Heart left ventricle (tissue), 16 donors: Measurements from ENCODE around the gene MUC4. TPM values are rescaled to one million over a fixed set of nuclear protein-coding genes. Genes with fewer than 3 reads are reported as not detected.

Experiments used
- ATAC-seq, 4 donors: fragments of 200-7000 bp; cut with Tn5 transposase; one replicate each; pipeline ENCODE4 v1.9.1; 2020 to 2022; ENCODE audit warnings: moderate library complexity in 4 of 4, mild to moderate bottlenecking in 3 of 4, moderate number of reproducible peaks in 1 of 4
- DNase-seq, 5 donors: peaks; one replicate each; pipeline ENCODE4 v3.0.0-alpha.2; 2020
- H3K27ac ChIP-seq, 12 donors: fragments of 200-600 bp; sonication (generic) in 4 of 12; one replicate each; pipeline versions ENCODE4 v1.5.0 to v1.8.0; 2016 to 2022; ENCODE audit warnings: mild to moderate bottlenecking in 2 of 12
- H3K27me3 ChIP-seq, 9 donors: fragments of 200-600 bp; sonication (generic) in 2 of 9; one replicate each; pipeline versions ENCODE4 v1.5.1 to v1.8.0; 2016 to 2022; ENCODE audit warnings: mild to moderate bottlenecking in 3 of 9
- H3K36me3 ChIP-seq, 9 donors: fragments of 200-600 bp; sonication (generic) in 2 of 9; one replicate each; pipeline versions ENCODE4 v1.5.0 to v1.8.0; 2018 to 2022; ENCODE audit warnings: mild to moderate bottlenecking in 2 of 9
- H3K4me1 ChIP-seq, 12 donors: fragments of 200-600 bp; sonication (generic) in 4 of 12; one replicate each; pipeline versions ENCODE4 v1.5.0 to v1.8.0; 2016 to 2022; ENCODE audit warnings: mild to moderate bottlenecking in 3 of 12
- H3K4me3 ChIP-seq, 12 donors: fragments of 200-600 bp; sonication (generic) in 4 of 12; one replicate each; pipeline versions ENCODE4 v1.5.0 to v1.8.0; 2017 to 2022; ENCODE audit warnings: mild to moderate bottlenecking in 9 of 12, moderate library complexity in 4 of 12
- H3K9me3 ChIP-seq, 12 donors: fragments of 200-600 bp; sonication (generic) in 4 of 12; one replicate each; pipeline versions ENCODE4 v1.5.0 to v1.8.0; 2016 to 2022; ENCODE audit warnings: mild to moderate bottlenecking in 1 of 12
- POLR2A ChIP-seq, 2 donors: fragments of 450-650 bp; IDR thresholded peaks; one replicate each; pipeline ENCODE4 v1.6.1; 2017; ENCODE audit warnings: antibody characterized with exemption in 2 of 2, mild to moderate bottlenecking in 2 of 2, moderate library complexity in 2 of 2
- WGBS, 4 donors: extraction: QIAGEN DNeasy Blood & Tissue Kit in 2 of 4; methylation state at CpG; one replicate each; pipeline versions ENCODE4 v1.1.5 to v1.1.7; 2013 to 2018; 5-methylcytosine and 5-hydroxymethylcytosine counted together
- intact Hi-C, 10 donors: fragments of 100-400 bp; cut with DNase I; formaldehyde crosslinking; loops; one replicate each; pipeline versions ENCODE4 v1.11.1 to v1.14.2; 2022
- polyA plus RNA-seq, 2 donors: library from polyadenylated mRNA; stranded (reverse); fragments of 200-250 nt; gene quantifications; one replicate each; pipeline ENCODE4 v1.2.3, GENCODE V29; 2013
- total RNA-seq, 9 donors: library from RNA; depleted of rRNA in 2 of 9; stranded (reverse); fragments of >200 nt in 2 of 9; fragmentation: NEBNext Ultra II Directional in 3 of 9; extraction: Animal tissue kit (Norgen Biotek cat#: 25700) in 3 of 9; gene quantifications; one replicate each; pipeline versions ENCODE4 v1.1.0 to v1.2.4, GENCODE V29; 2016 to 2023
- TF ChIP-seq, protein P1 (sequence below), 12 donors: fragments of 200-600 bp; sonication (generic) in 4 of 12; IDR thresholded peaks; one replicate each; pipeline versions ENCODE4 v1.5.0 to v1.8.0; 2018 to 2022; ENCODE audit warnings: antibody characterized with exemption in 12 of 12, mild to moderate bottlenecking in 5 of 12
- donor health status: ischemic (EF 13 %, LVEDD 7.1; RV severe dilation, severe dysfunction).
- donor health status: healthy with polysubstance abuse.
- donor health status: DM: no; HTN: yes; CAD: no.
- donor health status: DM: no; HTN: no; CAD: no.
- donor health status: ischemic (EF 25% LVEDD 6.9; RV normal size, moderate dysfunction).
- donor health status: ischemic (EF 25% LVEDD 5.7; RV mildly dilated, moderate dysfunction).
- donor health status: healthy.
- donor health status: DM: yes; HTN: yes; CAD: no.
- donor health status: ischemic (EF 35%, LVEDD 5.7; RV mildly dilated, moderate dysfunction).
- donor health status: nonischemic (EF 11% LVEDD 7.7; RV severe dilation, severe dysfunction).
- donor health status: DM: yes; HTN: yes; CAD: no.
- donor health status: PGD.
- donor health status: ischemic (EF 29% LVEDD 5.4; RV normal size, mild dysfunction).
- donor health status: nonischemic (EF 23%, LVEDD 6.1; RV moderate dilation, normal function).

The MUC4 gene
- total and polyA plus RNA-seq, 11 donors: 0.02 to 0.17 (median 0.03) TPM; not detected in 8

DNA sequence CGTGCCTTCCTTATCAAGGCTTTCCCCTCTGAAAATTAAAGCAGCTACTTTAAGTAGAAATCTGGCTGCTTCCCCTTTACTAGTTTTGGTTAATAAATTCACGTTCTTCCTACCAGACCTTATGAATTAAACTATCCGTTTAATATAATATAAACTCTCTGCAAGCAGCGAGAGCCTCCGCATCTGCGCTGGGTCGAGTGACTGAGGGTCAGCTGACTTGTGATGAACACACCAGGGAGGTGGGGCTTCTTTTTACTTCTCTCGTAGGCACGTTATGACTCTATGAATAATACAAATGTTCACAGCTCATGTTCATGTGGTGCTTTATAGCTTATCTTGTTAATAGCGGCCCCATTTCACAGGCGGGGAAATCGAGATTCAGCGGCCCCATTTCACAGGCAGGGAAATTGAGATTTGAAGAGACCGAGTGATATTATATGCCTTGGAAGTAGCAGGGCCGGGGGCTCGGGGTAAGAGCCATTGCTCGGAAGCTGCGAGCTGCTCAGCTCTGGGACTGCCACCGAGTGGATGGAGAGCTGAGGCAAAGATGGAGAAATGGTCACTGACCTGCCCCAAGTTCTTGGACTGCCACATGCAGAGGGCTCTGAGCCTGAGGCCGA, 8.3 kb downstream of the MUC4 start:
- no peaks in the 10 kb centered on the region for H3K9me3 ChIP-seq
- H3K4me1 ChIP-seq: peaks cover 0 to 19% (median 1%) of the 10 kb centered on the region in 12 donors
- peak overlapping the region in 8 of 12 donors; percentile 2 to 45 (median 28) for H3K4me3 ChIP-seq
- H3K27ac ChIP-seq: peak overlapping the region in 3 of 12 donors; percentile 8 to 60 (median 34)
- H3K27me3 ChIP-seq: peaks cover 0 to 5% (median 0%) of the 10 kb centered on the region in 9 donors
- peak in 2 of 4 donors; percentile 49 to 64 for ATAC-seq
- intact Hi-C loops: no loop called here
- 81 to 91% (median 86%) methylated on average over 20 of the region's 20 CpGs for WGBS, 4 donors
- H3K36me3 ChIP-seq: no peaks in the 10 kb centered on the region
- TF ChIP-seq, protein P1, sequence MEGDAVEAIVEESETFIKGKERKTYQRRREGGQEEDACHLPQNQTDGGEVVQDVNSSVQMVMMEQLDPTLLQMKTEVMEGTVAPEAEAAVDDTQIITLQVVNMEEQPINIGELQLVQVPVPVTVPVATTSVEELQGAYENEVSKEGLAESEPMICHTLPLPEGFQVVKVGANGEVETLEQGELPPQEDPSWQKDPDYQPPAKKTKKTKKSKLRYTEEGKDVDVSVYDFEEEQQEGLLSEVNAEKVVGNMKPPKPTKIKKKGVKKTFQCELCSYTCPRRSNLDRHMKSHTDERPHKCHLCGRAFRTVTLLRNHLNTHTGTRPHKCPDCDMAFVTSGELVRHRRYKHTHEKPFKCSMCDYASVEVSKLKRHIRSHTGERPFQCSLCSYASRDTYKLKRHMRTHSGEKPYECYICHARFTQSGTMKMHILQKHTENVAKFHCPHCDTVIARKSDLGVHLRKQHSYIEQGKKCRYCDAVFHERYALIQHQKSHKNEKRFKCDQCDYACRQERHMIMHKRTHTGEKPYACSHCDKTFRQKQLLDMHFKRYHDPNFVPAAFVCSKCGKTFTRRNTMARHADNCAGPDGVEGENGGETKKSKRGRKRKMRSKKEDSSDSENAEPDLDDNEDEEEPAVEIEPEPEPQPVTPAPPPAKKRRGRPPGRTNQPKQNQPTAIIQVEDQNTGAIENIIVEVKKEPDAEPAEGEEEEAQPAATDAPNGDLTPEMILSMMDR (IDR thresholded peaks at IDR 0.05): no peak
- no peak for TF ChIP-seq POLR2A (IDR thresholded peaks at IDR 0.05)
- no peak for DNase-seq

DNA sequence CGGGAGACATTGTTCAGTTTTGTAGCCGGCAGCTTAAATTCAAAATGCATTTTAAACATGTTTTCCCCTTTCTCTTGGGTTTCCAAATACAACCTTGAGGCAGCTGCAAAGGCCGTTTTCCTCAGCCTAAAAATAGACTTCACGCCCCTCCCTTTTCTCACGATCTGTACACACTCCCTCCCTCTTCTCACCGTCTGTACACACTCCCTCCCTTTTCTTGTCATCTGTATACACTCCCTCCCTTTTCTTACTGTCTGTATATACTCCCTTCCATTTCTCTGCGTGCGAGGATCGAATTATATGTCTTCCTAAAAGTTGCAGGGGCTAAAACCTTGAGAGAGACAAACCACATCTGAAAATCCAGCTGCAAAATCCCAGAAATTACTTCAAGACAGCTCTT, 8.9 kb downstream of the MUC4 start:
- H3K9me3 ChIP-seq: no peaks in the 10 kb centered on the region
- peak overlapping the region in 8 of 12 donors; percentile 2 to 45 (median 28) for H3K4me3 ChIP-seq
- WGBS, 4 donors: 31 to 43% (median 36%) methylated on average over 9 of the region's 9 CpGs
- no peak for TF ChIP-seq POLR2A (IDR thresholded peaks at IDR 0.05)
- TF ChIP-seq, protein P1 (IDR thresholded peaks at IDR 0.05): no peak
- H3K4me1 ChIP-seq: peaks cover 0 to 19% (median 1%) of the 10 kb centered on the region in 12 donors
- H3K27ac ChIP-seq: peak overlapping the region in 3 of 12 donors; percentile 8 to 60 (median 34)
- intact Hi-C loops: no loop called here
- no peak for DNase-seq
- peak in 2 of 4 donors; percentile 50 to 54 for ATAC-seq
- no peaks in the 10 kb centered on the region for H3K36me3 ChIP-seq
- peaks cover 0 to 5% (median 0%) of the 10 kb centered on the region in 9 donors for H3K27me3 ChIP-seq

DNA sequence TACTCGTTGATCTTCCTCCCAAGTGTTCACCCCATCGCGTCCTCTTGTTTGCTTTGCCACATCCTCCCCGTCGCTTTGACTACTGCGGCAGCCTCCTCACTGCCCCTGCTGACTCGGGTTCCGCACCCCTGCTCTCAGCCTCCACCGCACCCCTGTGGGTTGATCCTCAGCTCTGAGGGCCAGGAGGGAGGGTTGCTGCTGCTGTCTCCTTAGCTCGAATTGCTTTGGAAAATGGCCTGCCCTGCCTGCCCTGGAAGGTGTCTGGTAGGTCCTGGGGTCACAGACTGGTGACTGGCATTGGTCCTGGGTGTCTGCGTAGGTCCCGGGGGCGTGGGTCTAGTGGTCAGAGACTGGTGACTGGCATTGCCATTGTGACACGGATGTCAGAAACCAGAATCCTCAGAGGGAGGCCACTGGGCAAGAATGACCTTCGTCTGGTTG, 9.4 kb downstream of the MUC4 start:
- ATAC-seq (no peak), DNase-seq (no peak)
- no peak for TF ChIP-seq POLR2A (IDR thresholded peaks at IDR 0.05)
- TF ChIP-seq, protein P1 (IDR thresholded peaks at IDR 0.05): no peak
- H3K27ac ChIP-seq: no peak overlapping the region
- H3K4me3 ChIP-seq: peak overlapping the region in 1 of 12 donors; percentile 39
- intact Hi-C loops: no loop called here
- WGBS, 4 donors: 56 to 71% (median 59%) methylated on average over 12 to 15 of the region's 15 CpGs
- H3K4me1 ChIP-seq: peaks cover 0 to 19% (median 1%) of the 10 kb centered on the region in 12 donors
- peaks cover 0 to 8% (median 0%) of the 10 kb centered on the region in 9 donors for H3K27me3 ChIP-seq
- no peaks in the 10 kb centered on the region for H3K36me3 ChIP-seq
- no peaks in the 10 kb centered on the region for H3K9me3 ChIP-seq

DNA sequence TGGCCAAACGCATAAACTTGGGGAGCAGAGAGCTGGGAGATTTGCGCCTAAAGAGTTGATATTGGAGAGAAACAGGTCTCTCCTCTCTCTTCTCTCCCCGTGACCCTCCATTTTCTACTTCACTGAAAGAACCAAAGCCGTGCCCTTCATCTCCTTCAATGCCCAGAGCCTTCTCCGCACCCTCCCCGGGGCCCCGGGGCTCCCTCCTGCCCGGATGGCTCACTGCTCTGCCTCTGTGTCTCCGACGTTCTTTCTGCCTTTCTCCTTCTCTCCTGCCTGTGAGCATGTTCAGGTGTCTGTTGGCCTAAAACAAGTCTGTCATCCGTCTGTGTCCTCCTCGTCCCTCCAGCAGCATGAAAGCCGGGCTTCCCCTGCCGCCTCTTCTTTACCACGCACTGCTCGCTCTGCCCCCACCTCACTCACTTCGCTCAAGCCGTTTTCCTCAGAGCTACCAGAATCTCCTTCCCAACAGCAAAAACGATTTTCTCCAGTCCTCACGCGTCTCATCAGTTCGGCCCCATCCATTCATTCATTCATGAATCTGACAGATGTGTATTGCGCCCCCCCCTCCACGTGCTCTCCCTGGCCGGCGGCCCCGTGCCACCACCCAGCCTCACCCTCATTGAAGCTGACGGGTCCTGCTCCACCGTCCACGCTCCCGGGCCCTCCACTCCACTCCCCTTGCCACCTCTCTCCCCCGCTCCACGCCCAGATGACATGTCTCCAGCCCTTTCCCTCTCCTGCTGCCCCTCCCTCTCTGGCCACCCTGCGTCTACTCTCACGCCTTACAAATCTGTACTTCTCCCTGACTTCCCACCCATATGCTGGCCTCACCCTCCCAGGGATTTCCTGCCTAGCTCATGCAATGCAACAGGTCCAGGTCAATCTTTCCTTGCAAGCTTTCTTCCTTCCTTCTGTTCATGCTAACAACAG, 10.2 kb downstream of the MUC4 start:
- DNase-seq: no peak
- ATAC-seq: no peak
- intact Hi-C loops: no loop called here
- Histone ChIP-seq H3K4me3 (no peak overlapping the region), H3K27ac (no peak overlapping the region), H3K4me1 (peaks cover 0 to 19% (median 0%) of the 10 kb centered on the region in 12 donors), H3K9me3 (no peaks in the 10 kb centered on the region), H3K27me3 (peaks cover 0 to 9% (median 0%) of the 10 kb centered on the region in 9 donors), H3K36me3 (no peaks in the 10 kb centered on the region)
- TF ChIP-seq, protein P1 (IDR thresholded peaks at IDR 0.05): no peak
- no peak for TF ChIP-seq POLR2A (IDR thresholded peaks at IDR 0.05)
- WGBS, 4 donors: 75 to 87% (median 80%) methylated on average over 35 of the region's 35 CpGs
